ENCODE results near the gene LARGE2. TPM values are rescaled to one million over a fixed set of nuclear protein-coding genes. Genes with fewer than 3 reads are reported as not detected.

Gene LARGE2
- total and polyA plus RNA-seq, 2 of the 13 experiments (the other 11 are each of a cell fraction or from before 2014, with no cell fraction given) = 8.5 to 21.6 TPM

DNA sequence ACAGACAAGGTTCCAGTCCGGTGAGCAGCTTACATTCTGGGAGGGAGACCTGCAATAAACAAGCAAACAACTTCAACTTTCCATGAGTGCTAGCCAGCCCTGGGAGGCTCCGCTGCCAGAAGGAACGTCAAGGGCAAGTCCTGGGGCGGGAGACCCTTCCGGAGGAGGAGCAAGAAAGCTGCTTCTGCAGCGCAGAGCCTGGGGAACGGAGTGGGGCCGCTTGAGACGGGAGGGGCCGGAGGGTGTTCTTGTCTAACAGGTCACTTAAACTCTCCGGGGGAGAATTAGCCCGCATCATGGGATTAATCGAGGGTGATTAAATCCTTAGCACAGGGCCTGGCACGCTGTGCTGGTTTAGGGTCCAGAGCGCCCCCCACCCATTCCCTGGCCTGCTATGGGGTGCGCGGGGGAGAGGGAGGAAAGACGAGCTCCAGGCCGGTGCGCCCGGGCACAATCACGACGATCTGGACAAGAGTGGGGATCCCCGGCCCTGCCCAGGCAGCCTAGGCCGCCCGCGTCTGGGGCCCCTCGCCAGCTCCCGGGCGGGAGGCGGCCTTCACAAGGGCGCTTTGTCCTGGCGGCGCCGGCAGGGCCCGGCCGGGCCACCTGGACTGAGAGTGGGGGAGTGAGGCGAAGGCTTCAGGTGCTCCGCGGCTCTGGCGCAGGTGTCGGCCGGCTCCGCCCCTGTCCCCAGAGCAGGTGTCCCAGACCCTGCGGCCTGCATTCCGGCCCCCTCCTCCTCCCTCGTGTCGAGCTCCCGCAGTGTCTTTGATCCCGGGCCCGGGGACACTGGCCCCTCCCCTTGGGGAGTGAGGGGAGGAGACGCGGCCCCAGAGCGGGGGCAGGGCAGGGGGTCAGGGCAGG, 663 bp upstream of the LARGE2 start (continued):
- TF ChIP-seq FOSL2 (CRISPR knock-in tag; IDR thresholded peaks at IDR 0.05) (no peak; the same call in 1 of the 2 replicates), ZBTB21 (CRISPR knock-in tag; IDR thresholded peaks at IDR 0.05) (no peak), HMG20A (CRISPR knock-in tag; IDR thresholded peaks at IDR 0.05; ENCODE audit: borderline replicate concordance) (no peak), ZFP41 (CRISPR knock-in tag; IDR thresholded peaks at IDR 0.05; ENCODE audit: borderline replicate concordance) (no peak), SRY (CRISPR knock-in tag; IDR thresholded peaks at IDR 0.05) (no peak), ZNF143 (CRISPR knock-in tag; IDR thresholded peaks at IDR 0.05) (no peak), AKAP8 (CRISPR knock-in tag; IDR thresholded peaks at IDR 0.05) (0 out of 2 replicates have a peak, but pooled peaks have one; percentile 27), ZNF567 (CRISPR knock-in tag; IDR thresholded peaks at IDR 0.05; ENCODE audit: borderline replicate concordance) (no peak), HNF1A (IDR thresholded peaks at IDR 0.05; ENCODE audit: low read depth) (no peak), HNF1A (CRISPR knock-in tag; IDR thresholded peaks at IDR 0.05; ENCODE audit: borderline replicate concordance) (no peak), ZNF510 (CRISPR knock-in tag; IDR thresholded peaks at IDR 0.05; ENCODE audit: low read depth) (no peak), ZSCAN29 (CRISPR knock-in tag; conservative IDR thresholded peaks at IDR 0.05) (peak; percentile 74; the same call in 1 of the 2 replicates), RBAK (CRISPR knock-in tag; IDR thresholded peaks at IDR 0.05) (no peak), THYN1 (CRISPR knock-in tag; IDR thresholded peaks at IDR 0.05; ENCODE audit: borderline replicate concordance, low read depth) (no peak), MTF1 (CRISPR knock-in tag; IDR thresholded peaks at IDR 0.05) (no peak), ZNF329 (CRISPR knock-in tag; IDR thresholded peaks at IDR 0.05; ENCODE audit: low read depth) (no peak), ZNF205 (CRISPR knock-in tag; IDR thresholded peaks at IDR 0.05) (no peak), ARID4A (CRISPR knock-in tag; IDR thresholded peaks at IDR 0.05; ENCODE audit: borderline replicate concordance) (no peak; the same call in 1 of the 2 replicates)
- TF ChIP-seq, protein P1, sequence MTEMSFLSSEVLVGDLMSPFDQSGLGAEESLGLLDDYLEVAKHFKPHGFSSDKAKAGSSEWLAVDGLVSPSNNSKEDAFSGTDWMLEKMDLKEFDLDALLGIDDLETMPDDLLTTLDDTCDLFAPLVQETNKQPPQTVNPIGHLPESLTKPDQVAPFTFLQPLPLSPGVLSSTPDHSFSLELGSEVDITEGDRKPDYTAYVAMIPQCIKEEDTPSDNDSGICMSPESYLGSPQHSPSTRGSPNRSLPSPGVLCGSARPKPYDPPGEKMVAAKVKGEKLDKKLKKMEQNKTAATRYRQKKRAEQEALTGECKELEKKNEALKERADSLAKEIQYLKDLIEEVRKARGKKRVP (CRISPR knock-in tag; IDR thresholded peaks at IDR 0.05) = no peak

All from HepG2 (cell line).